Stimulated activated CD4-positive, alpha-beta T cell treated with anti-CD3 and anti-CD28 coated beads, Interleukin-2, amount 100 ng/mL, for 48 hours (primary cell): ENCODE results near the gene DZIP1L.
"Not testable (repeated sequence)": the region's sequence is repeated elsewhere in the genome, so short reads cannot be mapped to it uniquely, and the experiment has no call there.

ENCODE experiments used
- DNase-seq, 2 donors: peaks; one replicate each; pipeline ENCODE4 v3.0.0-alpha.2; 2020

Gene DZIP1L, protein sequence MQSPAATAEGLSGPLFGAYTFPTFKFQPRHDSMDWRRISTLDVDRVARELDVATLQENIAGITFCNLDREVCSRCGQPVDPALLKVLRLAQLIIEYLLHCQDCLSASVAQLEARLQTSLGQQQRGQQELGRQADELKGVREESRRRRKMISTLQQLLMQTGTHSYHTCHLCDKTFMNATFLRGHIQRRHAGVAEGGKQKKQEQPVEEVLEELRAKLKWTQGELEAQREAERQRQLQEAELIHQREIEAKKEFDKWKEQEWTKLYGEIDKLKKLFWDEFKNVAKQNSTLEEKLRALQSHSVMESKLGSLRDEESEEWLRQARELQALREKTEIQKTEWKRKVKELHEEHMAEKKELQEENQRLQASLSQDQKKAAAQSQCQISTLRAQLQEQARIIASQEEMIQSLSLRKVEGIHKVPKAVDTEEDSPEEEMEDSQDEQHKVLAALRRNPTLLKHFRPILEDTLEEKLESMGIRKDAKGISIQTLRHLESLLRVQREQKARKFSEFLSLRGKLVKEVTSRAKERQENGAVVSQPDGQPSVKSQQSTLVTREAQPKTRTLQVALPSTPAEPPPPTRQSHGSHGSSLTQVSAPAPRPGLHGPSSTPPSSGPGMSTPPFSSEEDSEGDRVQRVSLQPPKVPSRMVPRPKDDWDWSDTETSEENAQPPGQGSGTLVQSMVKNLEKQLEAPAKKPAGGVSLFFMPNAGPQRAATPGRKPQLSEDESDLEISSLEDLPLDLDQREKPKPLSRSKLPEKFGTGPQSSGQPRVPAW

DNA sequence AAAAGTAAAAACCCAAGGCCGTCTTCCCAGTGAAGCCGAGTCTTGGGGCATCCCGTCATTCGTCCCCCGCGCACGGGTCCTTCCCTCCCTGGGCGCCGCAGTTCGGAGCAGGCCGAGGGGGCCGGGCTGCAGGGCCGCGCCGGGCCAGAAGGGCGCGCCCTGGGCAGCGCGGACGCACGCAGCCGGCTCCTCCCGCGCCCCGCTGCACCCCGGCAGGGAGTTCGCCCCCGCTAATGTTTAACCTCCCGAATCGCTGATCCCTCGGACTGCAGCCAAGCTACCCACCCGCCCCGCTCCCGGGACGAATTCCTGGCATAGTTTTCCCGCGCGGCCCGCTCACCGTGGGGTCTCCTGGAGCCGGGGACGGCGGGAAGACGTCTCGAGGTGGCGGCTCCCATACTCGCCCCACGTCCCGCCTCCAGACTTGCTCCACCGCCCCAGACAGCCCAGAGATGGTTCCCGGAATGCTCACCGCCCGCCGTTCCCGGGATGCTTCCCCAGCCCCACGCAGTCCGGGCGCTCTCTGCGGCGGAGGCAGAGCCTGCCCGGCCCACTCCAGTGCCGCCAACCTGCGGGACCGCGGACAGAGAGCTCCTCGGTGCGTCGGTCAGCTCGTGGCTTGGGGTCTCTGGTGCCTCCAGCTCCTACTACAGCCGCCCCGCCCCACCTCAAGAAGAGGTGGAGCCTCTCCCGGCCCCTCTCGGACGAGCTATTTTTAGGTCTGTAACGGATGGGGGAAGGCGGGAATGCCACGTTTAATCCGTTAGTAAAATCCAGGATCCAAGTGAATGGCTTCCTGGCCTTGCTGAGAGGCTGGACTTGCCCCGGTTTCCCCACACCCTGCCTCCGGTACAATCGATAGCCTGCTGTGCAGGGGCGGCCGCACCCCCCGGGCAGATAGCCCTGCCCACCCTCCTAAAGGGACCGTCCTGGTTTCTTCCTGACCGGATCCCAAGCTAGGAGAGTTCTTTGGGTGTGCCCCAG lies at the start of gene DZIP1L:
TSS of gene DZIP1L (minus strand) at position 621 of the 984 bp plus-strand sequence. CDS start 11,637 bp downstream, outside the sequence.
- DNase-seq: peak; percentile 15 to 39

DNA sequence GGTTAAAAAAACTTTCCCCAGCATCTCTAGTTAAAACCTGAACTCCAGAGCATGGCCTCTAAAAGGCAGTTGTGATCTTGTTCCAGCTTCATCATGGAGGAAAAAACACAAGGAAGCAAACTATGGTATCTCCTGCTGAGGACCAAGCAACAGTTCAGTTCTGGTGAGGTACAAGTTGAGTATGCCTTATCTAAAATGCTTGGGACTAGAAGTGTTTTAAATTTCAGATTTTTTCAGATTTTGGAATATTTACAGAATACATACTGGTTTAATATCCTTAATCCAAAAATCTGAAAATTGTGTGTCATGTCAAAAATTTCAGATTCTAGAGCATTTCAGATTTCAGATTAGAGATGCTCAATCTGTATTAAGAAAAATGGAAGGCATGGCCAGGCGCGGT lies 49.7 kb upstream of the DZIP1L start:
- no peak for DNase-seq

DNA sequence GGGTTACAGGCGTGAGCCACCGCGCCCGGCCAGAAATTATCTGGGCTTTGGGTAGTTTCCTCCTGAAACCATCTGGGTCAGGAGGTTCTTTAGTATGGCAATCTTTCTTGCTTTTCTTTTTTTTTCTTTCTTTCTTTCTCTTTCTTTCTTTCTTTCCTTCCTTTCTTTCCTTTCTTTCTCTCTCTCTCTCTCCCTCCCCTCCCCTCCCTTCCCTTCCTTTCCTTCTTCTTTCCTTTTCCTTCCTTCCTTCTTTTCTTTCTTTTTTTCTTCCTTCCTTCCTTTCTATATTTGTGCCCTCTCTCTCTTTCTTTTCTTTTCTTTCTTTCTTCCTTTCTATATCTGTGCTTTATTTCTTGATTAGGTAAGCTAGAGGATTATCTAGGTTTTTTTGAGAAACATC lies 42.3 kb upstream of the DZIP1L start:
- no peak for DNase-seq

DNA sequence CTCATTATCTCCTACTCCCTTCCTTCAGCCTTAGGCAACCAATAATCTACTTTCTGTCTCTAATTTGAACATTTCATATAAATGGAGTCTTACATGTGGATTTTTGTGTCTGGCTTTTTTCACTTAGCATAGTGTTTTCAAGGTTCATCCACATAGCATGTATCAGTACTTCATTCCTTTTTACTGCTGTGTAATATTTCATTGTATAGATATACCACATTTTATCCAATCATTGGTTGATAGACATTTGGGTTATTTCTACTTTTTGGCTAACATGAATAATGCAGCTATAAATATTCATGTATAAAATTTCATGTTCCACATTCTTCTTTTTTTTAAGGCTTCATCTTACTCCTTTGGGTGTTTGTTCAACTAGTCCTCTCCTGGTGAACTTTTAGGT lies 39.1 kb upstream of the DZIP1L start:
- no peak for DNase-seq

DNA sequence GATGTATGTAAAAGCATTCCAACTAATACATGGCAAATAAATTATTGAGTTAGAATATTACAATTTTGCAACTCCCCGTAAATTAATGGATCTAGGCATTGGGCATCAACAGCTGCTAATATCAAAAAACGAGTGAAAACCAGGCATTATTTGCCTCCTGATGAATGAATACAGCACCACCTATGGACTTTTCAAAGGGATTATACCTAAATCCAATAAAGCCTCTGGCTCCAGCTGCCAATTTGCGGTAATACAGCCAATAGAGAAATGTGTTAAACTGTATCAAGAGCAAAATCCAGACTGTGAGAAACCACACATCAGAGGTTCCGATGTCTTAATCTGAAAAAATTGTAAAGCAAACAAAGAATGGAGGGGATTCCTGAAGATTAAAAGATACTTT lies 33.1 kb upstream of the DZIP1L start:
- no peak for DNase-seq

DNA sequence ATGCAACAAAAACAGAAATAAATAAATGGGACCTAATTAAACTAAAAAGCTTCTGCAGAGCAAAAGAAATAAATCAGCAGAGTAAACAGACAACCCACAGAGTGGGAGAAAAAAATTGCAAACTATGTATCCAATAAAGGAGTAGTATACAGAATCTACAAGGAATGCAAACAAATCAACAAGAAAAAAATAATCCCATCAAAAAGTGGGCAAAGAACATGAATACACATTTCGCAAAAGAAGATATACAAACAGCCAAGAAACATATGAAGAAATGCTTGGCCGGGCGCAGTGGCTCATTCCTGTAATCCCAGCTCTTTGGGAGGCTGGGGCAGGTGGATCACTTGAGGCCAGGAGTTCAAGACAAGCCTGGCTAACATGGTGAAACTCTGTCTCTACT lies 26.8 kb upstream of the DZIP1L start:
- DNase-seq: not testable (repeated sequence)

DNA sequence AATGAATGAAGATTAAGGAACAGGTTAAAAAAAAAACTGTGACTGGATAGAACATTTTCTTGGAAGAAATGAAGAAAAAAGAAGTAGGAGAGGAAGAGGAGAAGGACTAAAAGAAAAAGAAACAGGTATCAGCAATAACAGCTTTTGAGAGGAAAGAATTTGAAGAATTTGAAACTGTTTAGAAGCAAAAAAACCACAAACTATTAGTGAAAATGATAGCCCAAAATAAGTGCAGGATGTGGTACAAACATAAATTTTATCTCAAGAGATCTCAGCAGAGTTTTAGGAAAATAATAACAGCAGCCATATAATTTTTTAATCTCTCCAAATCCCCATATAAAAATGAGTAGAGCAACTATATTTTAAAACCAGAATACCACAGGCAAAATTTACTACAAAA lies 25.5 kb upstream of the DZIP1L start:
- no peak for DNase-seq

DNA sequence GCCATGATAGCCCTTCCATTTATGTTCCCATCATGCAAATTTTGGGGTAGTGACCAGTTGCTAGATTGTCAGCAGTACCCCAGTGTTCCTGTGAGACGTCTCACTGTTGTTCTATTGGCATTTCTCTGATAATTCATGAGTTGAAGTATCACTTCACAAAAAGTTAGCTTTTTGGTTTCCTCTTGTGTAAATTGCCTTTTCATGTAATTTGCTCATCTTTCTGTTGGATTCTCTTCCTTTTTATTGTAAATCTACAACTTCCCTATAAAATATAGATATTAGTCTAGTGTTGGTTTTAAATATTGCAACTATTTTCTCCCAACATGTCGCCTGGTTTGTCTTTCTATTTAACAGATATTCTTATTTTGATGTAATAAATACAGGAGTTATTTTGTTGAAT lies 24.3 kb upstream of the DZIP1L start:
- DNase-seq: no peak

DNA sequence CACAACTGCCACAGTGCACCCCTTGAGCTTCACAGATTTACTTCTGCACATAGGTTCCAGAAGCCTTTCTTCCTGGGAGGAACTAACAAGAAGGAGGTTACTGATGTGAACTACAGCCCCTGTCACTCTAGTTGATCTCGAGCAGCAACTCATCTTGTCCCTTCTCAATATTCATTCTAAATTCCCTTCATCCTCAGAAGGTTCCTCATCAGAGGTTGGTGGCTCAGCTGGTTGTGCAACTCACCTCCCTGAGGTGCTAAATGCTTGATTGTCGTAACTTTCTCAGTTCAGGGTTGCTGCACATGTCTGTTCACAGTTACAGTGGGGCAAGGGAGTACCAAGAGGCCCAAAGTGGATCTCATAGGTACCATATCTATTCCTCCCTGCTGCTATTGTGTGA lies 22.5 kb upstream of the DZIP1L start:
- no peak for DNase-seq

DNA sequence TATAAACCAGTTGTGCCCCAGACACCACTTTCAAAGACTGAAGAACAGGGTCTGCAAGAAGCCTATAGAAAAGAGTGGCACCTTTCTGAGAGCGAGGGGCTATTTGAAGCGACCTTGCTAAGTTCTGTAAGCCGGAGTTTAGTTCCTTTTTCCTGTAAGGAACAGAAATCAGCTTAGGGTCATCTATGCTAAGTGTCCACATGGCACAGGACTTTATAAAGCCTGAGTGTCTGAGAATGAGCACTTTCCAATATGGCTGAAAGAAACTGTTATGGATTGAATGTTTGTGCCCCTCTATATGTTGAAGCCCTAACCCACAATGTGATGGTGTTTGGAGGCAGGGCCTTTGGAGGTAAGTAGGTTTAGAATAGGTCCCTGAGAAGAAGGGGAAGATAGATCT lies 20.8 kb upstream of the DZIP1L start:
- no peak for DNase-seq

DNA sequence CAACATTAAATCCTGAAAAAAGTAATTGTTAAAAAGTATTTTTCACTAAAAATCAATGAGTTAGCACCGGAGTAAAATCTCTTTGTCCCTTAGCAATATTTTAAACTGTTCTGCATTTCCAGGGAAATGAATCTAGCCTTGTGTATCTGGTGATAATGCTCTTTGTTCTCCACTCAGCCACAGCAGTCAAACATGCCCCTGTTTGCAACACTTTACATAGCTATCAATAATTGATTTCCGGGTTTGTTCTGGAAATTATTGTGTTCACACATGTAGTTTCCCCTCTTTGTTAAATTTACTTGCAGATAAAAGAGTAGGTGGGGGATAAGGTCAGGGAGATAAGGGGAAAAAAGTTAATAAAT lies 20.4 kb upstream of the DZIP1L start:
- DNase-seq: no peak

DNA sequence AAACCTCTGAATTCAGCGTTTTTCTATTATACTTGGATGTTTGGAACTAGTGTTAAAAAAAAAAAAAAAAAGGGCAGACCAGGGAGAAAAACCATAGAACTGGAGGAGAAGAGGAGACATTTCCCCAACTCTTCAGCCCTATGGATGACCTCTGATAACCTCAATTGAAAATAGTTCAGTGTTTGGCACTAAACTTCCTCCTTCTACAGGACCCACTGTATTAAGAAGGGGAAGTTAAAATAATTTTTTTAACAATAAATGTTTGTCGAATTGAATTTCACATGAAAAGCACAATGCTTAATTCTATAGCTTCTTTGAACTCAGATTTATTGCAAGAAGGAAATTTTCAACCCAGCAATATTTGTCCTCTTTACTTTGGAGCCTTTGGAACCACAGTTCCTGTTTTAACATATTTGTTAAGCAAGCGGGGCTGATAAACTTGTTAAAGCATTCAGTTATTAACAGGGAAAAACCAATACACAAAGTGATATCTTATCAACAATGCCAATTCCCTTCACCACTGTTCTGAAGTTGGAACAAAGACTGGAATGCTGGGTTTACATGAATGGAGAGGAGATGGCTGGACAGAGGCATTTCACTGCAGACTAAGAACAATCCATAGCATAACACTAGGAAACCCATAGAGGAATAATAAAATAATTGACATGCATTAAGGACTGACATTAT lies 19.9 kb upstream of the DZIP1L start:
- DNase-seq: no peak

DNA sequence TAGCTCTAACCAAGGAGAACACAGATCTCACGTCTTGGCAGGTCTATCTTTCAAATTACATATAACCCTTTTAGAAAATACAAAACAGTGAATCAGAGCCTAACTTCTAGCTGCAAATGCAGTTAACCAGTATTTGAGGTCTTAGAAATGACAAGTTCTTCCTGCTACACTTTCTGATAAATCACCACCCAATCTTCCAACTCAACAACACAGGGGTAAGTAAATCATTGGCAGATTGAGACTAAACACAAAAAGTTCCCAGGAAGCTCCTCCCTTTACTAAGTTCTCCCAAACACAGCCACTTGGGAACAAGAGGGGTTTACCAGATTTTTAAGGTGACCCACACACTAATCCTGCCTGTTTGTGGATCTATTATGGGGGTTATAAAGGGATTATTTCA lies 16.8 kb upstream of the DZIP1L start, which contains the start of gene A4GNT:
TSS of gene A4GNT (minus strand) at position 152 of the 400 bp plus-strand sequence. CDS start 1,134 bp downstream, outside the sequence.
- no peak for DNase-seq

DNA sequence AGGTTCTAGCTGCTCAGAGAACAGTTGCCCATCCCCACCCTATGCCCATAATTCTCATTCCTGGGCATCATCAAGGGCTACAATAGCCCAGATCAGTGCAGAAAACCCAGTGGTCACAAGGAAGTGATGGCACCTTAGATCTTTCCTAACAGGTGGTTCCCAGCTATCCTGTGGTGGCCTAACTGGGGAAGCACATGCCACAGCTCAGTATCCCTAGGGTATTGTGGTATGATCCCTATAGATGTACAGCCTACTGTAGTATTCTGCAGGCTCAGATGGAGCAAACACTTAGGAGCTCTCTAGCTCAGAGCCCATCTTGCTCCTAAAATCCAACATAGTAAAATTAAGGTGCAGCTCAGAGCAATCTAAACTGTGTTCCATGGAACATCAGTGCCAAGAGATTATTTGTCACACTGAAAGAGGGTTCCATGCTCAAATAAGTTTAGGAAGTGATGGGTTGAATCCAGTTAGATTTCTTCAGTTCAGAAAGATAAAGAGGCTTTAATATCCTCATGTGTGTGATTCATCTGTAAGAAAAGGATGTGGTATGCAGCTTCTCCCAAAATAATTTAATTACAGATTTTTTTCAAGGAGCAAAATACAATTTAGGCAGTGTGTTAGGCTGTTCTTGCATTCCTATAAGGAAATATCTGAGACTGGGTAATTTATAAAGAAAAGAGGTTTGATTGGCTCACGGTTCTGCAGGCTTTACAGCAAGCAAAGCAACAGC lies 12.4 kb upstream of the DZIP1L start:
- no peak for DNase-seq

DNA sequence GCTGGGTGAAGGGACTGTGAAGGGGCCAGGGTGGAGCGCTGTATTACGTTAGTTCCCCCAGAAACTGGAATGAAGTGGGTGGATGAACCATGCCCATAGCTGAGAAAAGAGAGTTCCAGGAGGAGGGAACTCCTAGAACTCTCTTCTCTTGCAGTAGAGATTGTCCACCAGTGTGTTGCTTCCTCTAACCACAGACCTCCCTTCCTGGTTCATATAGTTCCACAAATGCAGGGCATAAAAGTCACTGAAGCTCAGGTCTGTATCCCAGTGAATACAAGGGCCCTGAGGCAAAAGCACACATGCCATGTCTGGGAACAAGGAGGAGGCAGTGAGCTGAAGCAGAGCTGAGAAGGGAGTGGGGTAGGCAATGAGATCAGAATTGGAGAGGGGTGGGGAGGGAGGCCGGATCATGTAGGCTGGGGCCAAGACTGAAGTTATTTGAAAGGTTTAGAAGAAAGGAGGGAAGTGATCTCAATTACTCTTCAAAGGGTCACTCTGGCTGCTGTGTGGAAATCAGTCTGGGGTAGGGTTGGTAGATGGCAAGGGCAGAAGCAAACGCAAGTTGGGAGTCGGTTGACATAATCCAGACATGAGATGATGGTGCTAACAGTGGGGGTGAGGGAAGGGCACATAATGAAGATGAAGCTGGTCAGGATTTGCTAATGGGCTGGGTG lies 10.3 kb upstream of the DZIP1L start:
- no peak for DNase-seq

DNA sequence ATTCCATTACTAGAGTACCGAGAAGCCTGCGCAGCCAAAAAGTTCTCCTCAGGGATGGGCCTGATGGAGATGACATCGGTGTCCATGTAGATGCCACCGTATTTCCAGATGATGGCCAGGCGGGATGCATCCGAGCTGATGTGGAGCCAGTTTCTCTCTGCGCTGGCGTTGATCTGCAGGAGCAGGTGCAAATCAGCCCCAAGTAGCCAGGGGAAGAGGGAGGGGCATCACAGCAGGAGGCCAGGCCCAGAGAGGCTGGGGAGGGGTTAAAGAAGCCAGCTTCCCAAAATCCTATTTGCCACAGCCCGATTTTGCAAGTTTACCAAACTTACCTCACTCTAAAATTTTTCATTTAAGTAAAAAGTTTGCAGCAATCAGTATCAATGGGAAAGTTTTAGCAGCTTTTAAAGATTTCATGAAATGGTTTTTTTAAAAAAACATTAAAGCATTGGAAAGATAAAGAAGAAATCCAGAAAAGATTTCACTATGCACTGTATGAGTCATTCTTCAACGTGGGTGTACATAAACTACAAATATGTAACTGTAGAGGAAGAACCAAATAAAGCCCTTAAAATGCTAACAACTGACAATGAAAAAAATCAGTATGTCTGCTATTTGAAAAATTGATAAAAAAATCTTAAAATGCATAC lies 9.4 kb upstream of the DZIP1L start:
- DNase-seq: no peak

DNA sequence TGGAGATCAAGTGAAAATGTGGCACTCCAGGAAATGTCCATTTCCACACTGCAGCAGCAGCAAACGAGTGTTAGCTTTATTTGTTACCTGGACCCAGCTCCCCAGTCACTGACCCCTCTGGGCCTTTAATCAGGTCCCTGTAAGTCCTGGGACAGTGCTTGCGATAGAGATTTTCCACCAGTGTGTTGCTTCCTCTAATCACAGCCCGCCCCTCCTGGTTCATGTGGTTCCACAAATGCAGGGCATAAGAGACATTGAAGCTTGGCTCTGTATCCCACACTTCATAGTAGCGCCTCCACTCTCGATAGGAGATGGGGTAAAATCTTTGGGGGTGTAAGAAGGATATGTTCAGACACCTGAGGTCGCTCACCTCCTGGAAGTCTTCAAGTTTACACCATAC lies 8.8 kb upstream of the DZIP1L start:
- no peak for DNase-seq

DNA sequence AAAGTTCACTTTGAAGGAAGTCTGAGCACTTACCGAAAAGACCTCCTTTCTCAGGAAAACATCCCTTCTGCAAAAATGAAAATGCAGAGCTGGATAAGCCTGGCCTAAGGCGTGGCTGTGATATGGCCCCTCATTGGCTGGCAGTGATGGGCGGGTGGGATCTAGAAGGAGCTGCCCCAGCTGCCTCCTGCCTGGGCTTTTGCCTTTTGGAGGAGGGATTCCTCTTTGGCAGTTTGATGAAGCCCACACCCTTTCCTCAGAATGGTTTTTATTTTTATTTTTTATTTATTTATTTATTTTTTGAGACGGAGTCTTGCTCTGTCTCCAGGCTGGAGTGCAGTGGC lies 4.0 kb upstream of the DZIP1L start:
- no peak for DNase-seq

DNA sequence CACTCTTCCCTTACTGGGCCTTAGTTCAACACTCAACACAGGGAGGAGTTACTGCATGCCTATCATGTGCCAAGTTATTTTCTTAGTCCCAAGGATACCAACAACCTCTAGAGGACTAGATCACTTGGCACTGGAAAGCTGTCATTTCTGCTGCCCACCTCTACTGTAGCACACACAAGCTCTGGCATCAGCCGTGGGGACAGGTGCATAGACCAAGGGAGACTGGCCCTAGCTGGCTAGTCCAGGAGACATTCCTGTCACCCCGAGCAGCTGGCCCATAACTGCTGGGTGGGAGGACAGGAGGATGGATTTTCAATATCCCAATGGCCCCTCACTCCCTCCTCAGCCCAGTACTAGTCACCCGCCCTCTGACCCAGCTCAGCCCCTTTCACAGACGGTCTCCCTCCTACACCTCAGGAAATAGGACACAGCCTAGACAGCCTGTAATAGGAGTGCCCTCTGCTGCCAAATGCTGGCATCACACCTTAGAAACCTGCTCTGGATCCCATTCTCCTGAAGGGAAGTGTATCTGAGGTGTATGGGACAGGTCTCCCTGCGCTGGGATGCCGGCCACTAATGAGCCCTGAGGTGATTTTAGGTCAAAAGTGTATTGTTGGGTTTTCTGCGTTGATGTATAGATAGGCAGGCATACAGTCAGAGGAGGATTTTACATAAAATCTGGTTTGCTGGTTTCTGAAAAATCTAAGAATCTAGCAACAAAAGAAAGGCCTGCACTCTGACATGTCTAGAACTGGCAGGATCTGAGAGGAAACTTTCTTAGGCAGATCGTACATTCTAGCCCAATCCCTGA lies 3.4 kb upstream of the DZIP1L start:
- peak; percentile 54 to 67 for DNase-seq

DNA sequence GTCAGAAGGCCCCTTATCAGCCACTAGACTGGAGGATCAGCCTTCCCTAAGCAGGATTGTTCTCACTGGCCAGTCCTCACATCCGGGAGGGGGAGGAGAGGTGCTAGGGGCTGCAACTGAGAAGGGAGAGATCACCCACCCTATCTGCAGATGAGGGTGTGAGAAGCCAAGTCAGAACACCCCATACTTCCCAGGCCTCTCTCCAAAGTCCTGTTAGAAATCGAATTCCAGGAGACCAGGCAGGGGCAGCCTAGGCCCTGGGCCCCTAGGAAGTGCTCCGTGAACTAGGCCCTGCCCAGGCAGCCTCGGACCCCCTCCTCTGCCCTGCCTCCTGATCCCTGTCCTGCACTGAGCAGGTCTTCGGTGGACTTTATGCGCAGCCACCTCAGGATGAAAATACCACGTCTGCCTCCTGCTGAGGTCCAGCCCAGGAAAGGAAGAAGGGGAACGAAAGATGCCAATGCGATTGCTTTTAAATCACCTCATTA lies 933 bp downstream of the DZIP1L start:
- no peak for DNase-seq
